Thyroid gland (tissue), 4 donors: ENCODE results near the gene CTR9.

ENCODE experiments used
- POLR2A ChIP-seq, 2 donors: fragments of 450-650 bp; IDR thresholded peaks; one replicate each; pipeline ENCODE4 v1.6.1; 2017; ENCODE audit warnings: antibody characterized with exemption in 2 of 2, mild to moderate bottlenecking in 2 of 2, moderate library complexity in 1 of 2
- TF ChIP-seq, protein P1 (sequence below), 6 experiments: fragments of 200-600 bp in 3 of 6; fragments of 450-650 bp in 3 of 6; sonication (generic) in 3 of 6; IDR thresholded peaks; one replicate each; pipeline ENCODE4 v1.5.1; 2016 to 2019; ENCODE audit warnings: antibody characterized with exemption in 6 of 6, mild to moderate bottlenecking in 2 of 6, inconsistent platforms in 1 of 6, moderate library complexity in 1 of 6

GRCh38 chr11:10728789-10729472, 22.1 kb upstream of the CTR9 start:
- TF ChIP-seq, protein P1, sequence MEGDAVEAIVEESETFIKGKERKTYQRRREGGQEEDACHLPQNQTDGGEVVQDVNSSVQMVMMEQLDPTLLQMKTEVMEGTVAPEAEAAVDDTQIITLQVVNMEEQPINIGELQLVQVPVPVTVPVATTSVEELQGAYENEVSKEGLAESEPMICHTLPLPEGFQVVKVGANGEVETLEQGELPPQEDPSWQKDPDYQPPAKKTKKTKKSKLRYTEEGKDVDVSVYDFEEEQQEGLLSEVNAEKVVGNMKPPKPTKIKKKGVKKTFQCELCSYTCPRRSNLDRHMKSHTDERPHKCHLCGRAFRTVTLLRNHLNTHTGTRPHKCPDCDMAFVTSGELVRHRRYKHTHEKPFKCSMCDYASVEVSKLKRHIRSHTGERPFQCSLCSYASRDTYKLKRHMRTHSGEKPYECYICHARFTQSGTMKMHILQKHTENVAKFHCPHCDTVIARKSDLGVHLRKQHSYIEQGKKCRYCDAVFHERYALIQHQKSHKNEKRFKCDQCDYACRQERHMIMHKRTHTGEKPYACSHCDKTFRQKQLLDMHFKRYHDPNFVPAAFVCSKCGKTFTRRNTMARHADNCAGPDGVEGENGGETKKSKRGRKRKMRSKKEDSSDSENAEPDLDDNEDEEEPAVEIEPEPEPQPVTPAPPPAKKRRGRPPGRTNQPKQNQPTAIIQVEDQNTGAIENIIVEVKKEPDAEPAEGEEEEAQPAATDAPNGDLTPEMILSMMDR (IDR thresholded peaks at IDR 0.05) = no peak
- no peak for TF ChIP-seq POLR2A (IDR thresholded peaks at IDR 0.05)
